AG04450 (cell line): ENCODE results near the gene TMEM52B. TPM values are rescaled to one million over a fixed set of nuclear protein-coding genes. Genes with fewer than 3 reads are reported as not detected.

Source experiments
- CTCF ChIA-PET: fragments of 300-600, 350-600 bp; formaldehyde crosslinking; extraction: SDS; loops from one replicate; lab custom pipeline; 2022; ENCODE audit warnings: antibody characterized with exemption, inconsistent platforms; lab: Charles Lee
- POLR2A ChIA-PET: fragments of 350-600 bp; formaldehyde crosslinking; extraction: SDS; loops from one replicate; lab custom pipeline; 2021; ENCODE audit warnings: antibody characterized with exemption, inconsistent platforms; lab: Yijun Ruan, JAX
- DNase-seq: peaks from one replicate; pipeline ENCODE4 v3.0.0-alpha.2; 2011; ENCODE audit warnings: low read depth, low spot score
- H3K27ac ChIP-seq: one replicate; pipeline ENCODE4 v1.5.1; 2012; ENCODE audit warnings: low read depth, low read length, control low read depth
- H3K27me3 ChIP-seq: one replicate; pipeline ENCODE4 v1.6.0; 2012; ENCODE audit warnings: low read length; ENCODE audit not compliant: control insufficient read depth, insufficient read depth
- H3K4me3 ChIP-seq: 2 replicates; pipeline ENCODE4 v1.5.1; 2011; ENCODE audit warnings: mild to moderate bottlenecking, low read depth, low read length, control low read depth
- H3K9me3 ChIP-seq: 2 replicates; pipeline ENCODE4 v1.5.1; 2012; ENCODE audit warnings: low read length; ENCODE audit not compliant: control insufficient read depth, insufficient read depth
- CTCF ChIP-seq: IDR thresholded peaks from 2 replicates; pipeline ENCODE4 v1.5.1; 2011; ENCODE audit warnings: low read depth, low read length, control low read depth, inconsistent platforms
- polyA plus RNA-seq: library from polyadenylated mRNA; depleted of rRNA; stranded (reverse); fragments of >200 nt; gene quantifications from 2 replicates; pipeline ENCODE4 v1.2.3, GENCODE V29; 2011

TMEM52B gene
- polyA plus RNA-seq, 1 experiment = 8.3 TPM

DNA sequence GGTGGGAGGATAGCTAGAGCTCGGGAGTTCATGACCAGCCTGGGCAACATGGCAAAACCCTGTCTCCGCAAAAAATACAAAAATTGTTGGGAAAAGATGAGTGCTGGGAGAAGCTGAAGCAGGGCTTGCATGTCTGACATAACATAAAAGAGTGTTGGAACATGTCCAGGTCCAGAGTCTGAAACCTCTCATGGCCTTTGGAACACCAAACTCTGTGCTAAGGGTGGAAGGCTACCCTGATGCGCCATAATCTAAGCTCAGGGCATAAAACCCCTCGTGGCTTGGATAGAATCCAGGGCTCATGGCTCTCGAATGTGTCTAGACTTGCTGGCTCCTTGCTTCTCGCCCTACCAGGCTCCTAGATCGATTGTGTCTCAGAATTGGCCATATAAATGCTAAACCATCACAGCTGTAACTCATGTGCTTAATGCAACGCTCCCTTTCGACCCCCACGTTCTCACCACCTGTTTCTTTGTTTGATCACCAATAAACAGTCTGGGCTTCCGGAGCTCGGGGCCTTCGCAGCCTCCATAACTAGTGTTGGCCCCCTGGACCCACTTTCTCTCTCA lies 42.1 kb upstream of the TMEM52B start:
- ChIA-PET POLR2A (no interaction called here), CTCF (interaction anchor here (1.0 to 1.7 kb wide), 5 partner anchors 16 to 394 kb away, joined by 3 to 7 read pairs (median 5); no protein-coding TSS in a partner anchor)
- H3K27ac ChIP-seq = no peak overlapping the region
- TF ChIP-seq CTCF = no peak
- no peak overlapping the region for H3K4me3 ChIP-seq
- no peaks in the 10 kb centered on the region for H3K9me3 ChIP-seq
- DNase-seq = no peak
- no peaks in the 10 kb centered on the region for H3K27me3 ChIP-seq

DNA sequence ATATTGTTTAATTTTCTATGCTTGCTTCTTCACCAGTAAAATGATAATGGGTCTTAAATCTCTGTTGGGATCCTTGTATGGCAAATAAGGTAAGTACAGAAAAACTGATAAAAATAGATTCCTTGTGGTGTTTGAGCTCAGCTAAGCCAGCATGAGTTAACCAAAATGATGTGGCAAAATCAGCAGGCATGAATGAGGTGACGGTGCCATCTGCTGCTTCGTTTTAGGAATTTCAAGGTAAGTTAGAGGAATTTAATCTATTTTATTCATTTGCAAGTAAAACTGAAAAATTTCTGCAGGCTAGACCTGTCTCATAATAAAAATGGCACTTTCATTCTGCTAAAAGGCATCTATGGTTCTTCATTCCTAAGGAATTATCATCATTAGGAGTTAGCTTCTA lies 38.8 kb upstream of the TMEM52B start:
- Histone ChIP-seq H3K27me3 (no peaks in the 10 kb centered on the region), H3K27ac (no peak overlapping the region), H3K4me3 (no peak overlapping the region), H3K9me3 (no peaks in the 10 kb centered on the region; the same call in 1 of the 2 replicates)
- TF ChIP-seq CTCF = peak; percentile 51
- CTCF ChIA-PET = interaction anchor here (0.5 to 4.0 kb wide), 26 partner anchors 9 to 1191 kb away, joined by 3 to 122 read pairs (median 5); partner anchors contain the start of genes CLEC12B and CLEC7A
- DNase-seq = no peak
- POLR2A ChIA-PET = no interaction called here

DNA sequence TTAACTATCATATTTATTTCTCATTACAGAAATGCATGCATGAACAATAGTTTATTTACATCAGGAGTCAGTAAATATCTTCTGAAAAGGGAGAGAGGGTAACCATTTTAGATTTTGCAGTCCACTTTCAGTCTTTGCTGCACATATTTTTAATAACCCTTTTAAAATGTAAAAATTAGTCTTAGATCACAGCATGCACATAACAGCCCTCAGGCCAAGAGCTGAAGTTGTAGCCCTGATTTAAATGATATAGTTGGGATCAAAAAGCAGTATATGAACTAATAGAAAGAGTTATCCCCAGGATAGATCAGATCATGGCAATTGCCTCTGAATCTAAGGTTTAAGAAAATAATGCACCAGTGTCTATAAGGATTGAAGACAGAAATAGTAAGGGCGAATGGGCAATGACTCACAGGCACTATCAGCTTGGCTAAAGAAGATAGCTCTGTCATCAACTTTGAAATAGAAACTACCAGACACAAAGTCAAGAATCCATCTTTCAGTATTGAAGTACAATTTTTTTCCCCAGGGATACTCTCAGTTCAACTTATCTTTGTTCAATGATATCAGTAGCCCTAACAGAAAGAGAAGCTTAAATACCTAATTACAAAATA lies 35.7 kb upstream of the TMEM52B start:
- Histone ChIP-seq H3K27me3 (no peaks in the 10 kb centered on the region), H3K27ac (no peak overlapping the region), H3K4me3 (no peak overlapping the region), H3K9me3 (no peaks in the 10 kb centered on the region; the same call in 1 of the 2 replicates)
- ChIA-PET POLR2A (no interaction called here), CTCF (interaction anchor here (0.5 to 2.2 kb wide), 11 partner anchors 9 to 400 kb away, joined by 3 to 41 read pairs (median 8); no protein-coding TSS in a partner anchor)
- no peak for TF ChIP-seq CTCF
- no peak for DNase-seq

DNA sequence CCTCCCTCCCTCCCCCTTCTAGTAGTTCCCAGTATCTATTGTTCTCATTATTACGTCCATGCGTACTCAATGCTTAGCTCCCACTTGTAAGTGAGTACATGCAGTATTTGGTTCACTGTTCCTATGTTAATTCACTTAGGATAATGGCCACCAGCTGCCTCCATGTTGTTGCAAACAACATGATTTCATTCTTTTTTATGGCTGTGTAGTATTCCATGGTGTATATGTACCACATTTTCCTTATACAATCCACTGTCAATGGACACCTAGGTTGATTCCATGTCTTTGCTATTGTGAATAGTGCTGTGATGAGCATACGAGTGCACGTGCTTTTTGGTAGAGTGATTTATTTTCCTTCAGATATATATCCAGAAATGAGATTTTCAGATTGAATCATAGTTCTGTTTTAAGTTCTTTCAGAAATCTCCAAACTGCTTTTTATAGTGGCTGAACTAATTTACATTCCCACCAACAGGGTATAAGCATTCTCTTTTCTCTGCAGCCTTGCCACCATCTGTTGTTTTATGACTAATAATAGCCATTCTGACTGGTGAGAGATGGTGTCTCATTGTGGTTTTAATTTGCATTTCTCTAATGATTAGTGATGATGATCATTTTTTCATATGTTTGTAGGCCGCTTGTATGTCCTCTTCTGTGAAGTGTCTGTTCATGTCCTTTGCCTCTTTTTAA lies 31.0 kb upstream of the TMEM52B start:
- no peak for DNase-seq
- H3K9me3 ChIP-seq = no peaks in the 10 kb centered on the region; the same call in 1 of the 2 replicates
- H3K27me3 ChIP-seq = no peaks in the 10 kb centered on the region
- CTCF ChIA-PET = interaction anchor here (0.6 to 1.4 kb wide), 2 partner anchors 84 to 405 kb away, joined by 4 to 7 read pairs; no protein-coding TSS in a partner anchor
- TF ChIP-seq CTCF = no peak
- POLR2A ChIA-PET = no interaction called here
- H3K4me3 ChIP-seq = no peak overlapping the region
- H3K27ac ChIP-seq = no peak overlapping the region
